SK-N-SH (cell line): ENCODE results near the gene GPR173. TPM values are rescaled to one million over a fixed set of nuclear protein-coding genes. Genes with fewer than 3 reads are reported as not detected.

Source experiments
- CTCF ChIA-PET: fragments of 300-600, 350-600 bp; formaldehyde crosslinking; extraction: SDS; loops from one replicate; lab custom pipeline; 2021; lab: Yijun Ruan, JAX
- POLR2A ChIA-PET: fragments of 350-600 bp; sonication (Branson Sonifier 250); formaldehyde crosslinking; extraction: SDS; loops from one replicate; lab custom pipeline; 2020; ENCODE audit warnings: antibody characterized with exemption, inconsistent platforms; lab: Yijun Ruan, JAX
- DNase-seq: peaks from one replicate; pipeline ENCODE4 v3.0.0; 2012
- H2AFZ ChIP-seq: fragments of 200-600 bp; sonication (generic); 2 replicates; pipeline ENCODE4 v1.8.1; 2016; ENCODE audit warnings: antibody characterized with exemption, mild to moderate bottlenecking, low read depth
- H3F3A ChIP-seq: fragments of 200-600 bp; sonication (generic); replicated peaks from 2 replicates; pipeline ENCODE3; 2016; ENCODE audit warnings: antibody characterized with exemption, mild to moderate bottlenecking; ENCODE audit not compliant: insufficient read depth
- H3K27ac ChIP-seq, 2 experiments: fragments of 200-500 bp in 1 of 2; fragments of 200-600 bp in 1 of 2; sonication (Bioruptor generic) in 1 of 2; sonication (generic), shearing (Covaris generic) in 1 of 2; 2 replicates each; pipeline versions ENCODE4 v1.5.1 to v1.6.1; 2014 to 2016; ENCODE audit warnings: low read depth in 2 of 2, inconsistent platforms in 1 of 2, low read length in 1 of 2, mild to moderate bottlenecking in 1 of 2, mixed read lengths in 1 of 2
- H3K27me3 ChIP-seq: fragments of 200-600 bp; sonication (generic), shearing (Covaris generic); 2 replicates; pipeline ENCODE4 v1.6.1; 2016; ENCODE audit warnings: mixed run types; ENCODE audit not compliant: insufficient read depth
- H3K36me3 ChIP-seq, 2 experiments: fragments of 200-500 bp in 1 of 2; fragments of 200-600 bp in 1 of 2; sonication (Bioruptor generic) in 1 of 2; sonication (generic) in 1 of 2; replicated peaks in 1 of 2; 2 replicates each; pipeline versions ENCODE3 to v1.5.1; 2014 to 2016; ENCODE audit warnings: low read length in 1 of 2, mild to moderate bottlenecking in 1 of 2; ENCODE audit not compliant: insufficient read depth in 2 of 2, control insufficient read depth in 1 of 2
- H3K4me1 ChIP-seq, 2 experiments: fragments of 200-500 bp in 1 of 2; fragments of 200-600 bp in 1 of 2; sonication (Bioruptor generic) in 1 of 2; sonication (generic), shearing (Covaris generic) in 1 of 2; 2 replicates each; pipeline versions ENCODE4 v1.5.1 to v1.6.1; 2014 to 2016; ENCODE audit warnings: low read depth in 1 of 2, low read length in 1 of 2, mixed run types in 1 of 2; ENCODE audit not compliant: insufficient read depth in 2 of 2, control insufficient read depth in 1 of 2
- H3K4me2 ChIP-seq: fragments of 200-600 bp; sonication (generic), shearing (Covaris generic); 2 replicates; pipeline ENCODE4 v1.6.1; 2017; ENCODE audit warnings: mixed run types
- H3K4me3 ChIP-seq, 2 experiments: fragments of 200-500 bp in 1 of 2; fragments of 200-600 bp in 1 of 2; sonication (Bioruptor generic) in 1 of 2; sonication (generic), shearing (Covaris generic) in 1 of 2; 2 replicates each; pipeline versions ENCODE4 v1.5.1 to v1.8.1; 2014 to 2016; ENCODE audit warnings: low read depth in 2 of 2, inconsistent platforms in 1 of 2, low read length in 1 of 2, mild to moderate bottlenecking in 1 of 2, mixed read lengths in 1 of 2, moderate library complexity in 1 of 2
- H3K79me2 ChIP-seq: fragments of 200-600 bp; sonication (generic); 2 replicates; pipeline ENCODE4 v1.8.1; 2017; ENCODE audit warnings: mild to moderate bottlenecking; ENCODE audit not compliant: insufficient read depth
- H3K9ac ChIP-seq: fragments of 200-600 bp; sonication (generic); 2 replicates; pipeline ENCODE4 v1.6.1; 2017; ENCODE audit warnings: mixed run types
- H3K9me2 ChIP-seq: fragments of 200-600 bp; sonication (generic); 2 replicates; pipeline ENCODE4 v1.6.1; 2017; ENCODE audit warnings: mixed run types
- H3K9me3 ChIP-seq: fragments of 200-600 bp; sonication (generic); 2 replicates; pipeline ENCODE4 v1.6.1; 2017; ENCODE audit warnings: mixed run types, mild to moderate bottlenecking, moderate library complexity
- H4K20me1 ChIP-seq: fragments of 200-600 bp; sonication (generic); 2 replicates; pipeline ENCODE4 v1.6.1; 2017; ENCODE audit warnings: mild to moderate bottlenecking, mixed run types; ENCODE audit not compliant: insufficient read depth
- ELF1 ChIP-seq: IDR thresholded peaks from 2 replicates; pipeline ENCODE4 v1.4.0; 2012
- EP300 ChIP-seq, 2 experiments: IDR thresholded peaks; 2 replicates each; pipeline versions ENCODE4 v1.4.0 to v1.6.1; 2012; ENCODE audit warnings: borderline replicate concordance in 1 of 2, low read depth in 1 of 2, low read length in 1 of 2
- EZH2phosphoT487 ChIP-seq: fragments of 200-600 bp; sonication (generic); IDR thresholded peaks from 2 replicates; pipeline ENCODE4 v1.6.1; 2017; ENCODE audit warnings: low read depth, mixed run types, mild to moderate bottlenecking, antibody characterized with exemption, moderate library complexity, borderline replicate concordance
- FOXM1 ChIP-seq: IDR thresholded peaks from 2 replicates; pipeline ENCODE4 v1.4.0; 2012; ENCODE audit warnings: low read depth, mild to moderate bottlenecking
- MEF2A ChIP-seq: IDR thresholded peaks from 2 replicates; pipeline ENCODE4 v1.4.0; 2012; ENCODE audit warnings: low read depth, borderline replicate concordance
- MXI1 ChIP-seq: IDR thresholded peaks from 2 replicates; pipeline ENCODE4 v1.6.1; 2012; ENCODE audit warnings: mild to moderate bottlenecking, low read depth, low read length, improper control_type of control experiment
- NFIC ChIP-seq: IDR thresholded peaks from 2 replicates; pipeline ENCODE4 v1.4.0; 2012; ENCODE audit warnings: borderline replicate concordance
- RAD21 ChIP-seq: IDR thresholded peaks from 2 replicates; pipeline ENCODE4 v1.6.1; 2012; ENCODE audit warnings: mild to moderate bottlenecking, low read length
- TCF12 ChIP-seq: IDR thresholded peaks from 2 replicates; pipeline ENCODE4 v1.4.0; 2012
- TEAD4 ChIP-seq: IDR thresholded peaks from 2 replicates; pipeline ENCODE4 v1.4.0; 2012; ENCODE audit warnings: mild to moderate bottlenecking, borderline replicate concordance; ENCODE audit not compliant: insufficient read depth
- YY1 ChIP-seq: IDR thresholded peaks from 2 replicates; pipeline ENCODE4 v1.4.0; 2012; ENCODE audit warnings: low read depth, mild to moderate bottlenecking
- WGBS: methylation state at CpG from one replicate; pipeline ENCODE4 v1.1.6; 2017; ENCODE audit warnings: low lambda C conversion rate; 5-methylcytosine and 5-hydroxymethylcytosine counted together
- polyA plus RNA-seq, 3 experiments: library from polyadenylated mRNA; depleted of rRNA; stranded (reverse); fragments of >200 nt; gene quantifications; 2 replicates each; pipeline ENCODE4 v1.2.3, GENCODE V29; 2012
- TF ChIP-seq, protein P1 (sequence below): fragments of 150-350 bp; IDR thresholded peaks from 2 replicates; pipeline ENCODE4 v1.6.1; 2017; ENCODE audit warnings: antibody characterized with exemption, low read length, low read depth, borderline replicate concordance
- TF ChIP-seq, protein P2 (sequence below): fragments of 150-350 bp; IDR thresholded peaks from 2 replicates; pipeline ENCODE4 v1.6.1; 2016; ENCODE audit warnings: mild to moderate bottlenecking, low read depth, low read length
- TF ChIP-seq, protein P3 (sequence below): IDR thresholded peaks from 2 replicates; pipeline ENCODE4; 2012
- TF ChIP-seq, protein P4 (sequence below): fragments of 200-600 bp; sonication (generic); IDR thresholded peaks from 2 replicates; pipeline ENCODE4 v1.6.1; 2017; ENCODE audit warnings: antibody characterized with exemption, mild to moderate bottlenecking, moderate library complexity

GPR173 gene
- polyA plus RNA-seq, 1 of the 3 experiments (the other 2 are of a cell fraction), result 5.8 TPM

DNA sequence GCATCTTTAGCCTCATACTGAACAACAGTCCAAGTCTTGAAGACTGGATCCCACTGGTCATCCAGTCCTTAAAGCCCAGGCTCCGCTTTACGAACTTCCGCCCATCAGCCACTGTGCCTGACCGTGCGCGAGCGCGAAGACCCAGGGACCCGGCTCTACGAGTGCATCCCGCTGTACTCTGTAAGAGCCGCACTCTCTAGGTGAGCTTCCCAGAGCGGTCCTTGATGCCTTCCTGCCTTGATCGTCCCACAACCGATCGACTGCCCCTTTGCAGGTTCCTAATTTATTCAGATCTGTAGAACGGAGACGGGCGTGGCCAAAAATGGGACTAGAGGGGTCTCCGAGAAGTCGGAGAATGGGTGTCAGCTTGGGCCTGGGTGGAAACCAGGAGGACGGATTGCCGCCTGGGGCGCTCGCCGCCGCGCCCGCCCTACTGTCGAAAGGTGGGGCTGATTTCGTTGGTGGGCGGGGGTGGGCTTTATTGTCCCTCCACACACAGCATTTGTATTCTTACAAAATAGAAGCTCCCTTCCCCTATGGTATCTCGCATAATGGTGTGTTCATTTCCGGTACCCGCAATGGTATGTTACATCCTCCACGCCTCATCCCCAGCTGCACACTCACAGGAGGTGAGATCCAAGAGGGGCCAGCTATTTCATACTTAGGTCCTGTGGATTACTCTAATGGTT, 48.0 kb upstream of the GPR173 start (continued):
- TF ChIP-seq, protein P1, sequence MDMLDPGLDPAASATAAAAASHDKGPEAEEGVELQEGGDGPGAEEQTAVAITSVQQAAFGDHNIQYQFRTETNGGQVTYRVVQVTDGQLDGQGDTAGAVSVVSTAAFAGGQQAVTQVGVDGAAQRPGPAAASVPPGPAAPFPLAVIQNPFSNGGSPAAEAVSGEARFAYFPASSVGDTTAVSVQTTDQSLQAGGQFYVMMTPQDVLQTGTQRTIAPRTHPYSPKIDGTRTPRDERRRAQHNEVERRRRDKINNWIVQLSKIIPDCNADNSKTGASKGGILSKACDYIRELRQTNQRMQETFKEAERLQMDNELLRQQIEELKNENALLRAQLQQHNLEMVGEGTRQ, result no peak
- no peak for TF ChIP-seq TCF12
- TF ChIP-seq, protein P2, sequence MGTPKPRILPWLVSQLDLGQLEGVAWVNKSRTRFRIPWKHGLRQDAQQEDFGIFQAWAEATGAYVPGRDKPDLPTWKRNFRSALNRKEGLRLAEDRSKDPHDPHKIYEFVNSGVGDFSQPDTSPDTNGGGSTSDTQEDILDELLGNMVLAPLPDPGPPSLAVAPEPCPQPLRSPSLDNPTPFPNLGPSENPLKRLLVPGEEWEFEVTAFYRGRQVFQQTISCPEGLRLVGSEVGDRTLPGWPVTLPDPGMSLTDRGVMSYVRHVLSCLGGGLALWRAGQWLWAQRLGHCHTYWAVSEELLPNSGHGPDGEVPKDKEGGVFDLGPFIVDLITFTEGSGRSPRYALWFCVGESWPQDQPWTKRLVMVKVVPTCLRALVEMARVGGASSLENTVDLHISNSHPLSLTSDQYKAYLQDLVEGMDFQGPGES, result no peak
- TF ChIP-seq, protein P3, sequence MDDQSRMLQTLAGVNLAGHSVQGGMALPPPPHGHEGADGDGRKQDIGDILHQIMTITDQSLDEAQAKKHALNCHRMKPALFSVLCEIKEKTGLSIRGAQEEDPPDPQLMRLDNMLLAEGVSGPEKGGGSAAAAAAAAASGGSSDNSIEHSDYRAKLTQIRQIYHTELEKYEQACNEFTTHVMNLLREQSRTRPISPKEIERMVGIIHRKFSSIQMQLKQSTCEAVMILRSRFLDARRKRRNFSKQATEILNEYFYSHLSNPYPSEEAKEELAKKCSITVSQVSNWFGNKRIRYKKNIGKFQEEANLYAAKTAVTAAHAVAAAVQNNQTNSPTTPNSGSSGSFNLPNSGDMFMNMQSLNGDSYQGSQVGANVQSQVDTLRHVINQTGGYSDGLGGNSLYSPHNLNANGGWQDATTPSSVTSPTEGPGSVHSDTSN, result no peak

DNA sequence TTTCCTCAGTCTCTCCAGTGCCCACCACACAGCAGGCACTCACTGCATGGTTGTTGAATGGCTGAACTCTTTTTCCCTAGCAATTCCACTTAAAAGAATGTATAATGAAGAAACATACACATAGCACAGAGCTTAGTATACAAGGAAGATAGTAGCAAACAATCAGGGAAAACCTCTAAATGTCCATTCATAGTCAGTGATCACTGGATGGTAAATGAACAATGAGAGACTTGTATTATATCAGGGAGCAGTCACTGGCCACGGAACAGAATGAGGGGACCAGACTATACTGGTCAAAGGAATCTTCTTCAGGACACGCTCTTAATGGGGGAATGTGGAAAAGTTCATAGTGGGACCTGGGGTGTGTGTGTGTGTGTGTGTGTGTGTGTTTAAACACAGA, 46.6 kb upstream of the GPR173 start:
- peaks cover 32% of the 10 kb centered on the region for H3K27me3 ChIP-seq
- 22% methylated on average over 2 of the region's 2 CpGs for WGBS
- POLR2A ChIA-PET, result no interaction called here

More for the DNA sequence above, 46.6 kb upstream of the GPR173 start:
- Histone ChIP-seq H3K79me2 (no peaks in the 10 kb centered on the region), H4K20me1 (no peaks in the 10 kb centered on the region), H3F3A (no peaks in the 10 kb centered on the region), H3K4me2 (no peak overlapping the region), H3K4me3 (no peak overlapping the region), H3K4me1 (no peaks in the 10 kb centered on the region), H3K9me2 (no peaks in the 10 kb centered on the region), H2AFZ (no peak overlapping the region), H3K27ac (no peak overlapping the region)
- CTCF ChIA-PET, result no interaction called here
- TF ChIP-seq RAD21 (no peak), TEAD4 (no peak), MXI1 (no peak), EP300 (IDR thresholded peaks at IDR 0.05; ENCODE audit: borderline replicate concordance in 1 of 2, low read depth in 1 of 2, low read length in 1 of 2) (no peak), ELF1 (no peak), MEF2A (no peak), FOXM1 (no peak), YY1 (no peak), NFIC (no peak), EZH2phosphoT487 (no peak)
- TF ChIP-seq, protein P4, sequence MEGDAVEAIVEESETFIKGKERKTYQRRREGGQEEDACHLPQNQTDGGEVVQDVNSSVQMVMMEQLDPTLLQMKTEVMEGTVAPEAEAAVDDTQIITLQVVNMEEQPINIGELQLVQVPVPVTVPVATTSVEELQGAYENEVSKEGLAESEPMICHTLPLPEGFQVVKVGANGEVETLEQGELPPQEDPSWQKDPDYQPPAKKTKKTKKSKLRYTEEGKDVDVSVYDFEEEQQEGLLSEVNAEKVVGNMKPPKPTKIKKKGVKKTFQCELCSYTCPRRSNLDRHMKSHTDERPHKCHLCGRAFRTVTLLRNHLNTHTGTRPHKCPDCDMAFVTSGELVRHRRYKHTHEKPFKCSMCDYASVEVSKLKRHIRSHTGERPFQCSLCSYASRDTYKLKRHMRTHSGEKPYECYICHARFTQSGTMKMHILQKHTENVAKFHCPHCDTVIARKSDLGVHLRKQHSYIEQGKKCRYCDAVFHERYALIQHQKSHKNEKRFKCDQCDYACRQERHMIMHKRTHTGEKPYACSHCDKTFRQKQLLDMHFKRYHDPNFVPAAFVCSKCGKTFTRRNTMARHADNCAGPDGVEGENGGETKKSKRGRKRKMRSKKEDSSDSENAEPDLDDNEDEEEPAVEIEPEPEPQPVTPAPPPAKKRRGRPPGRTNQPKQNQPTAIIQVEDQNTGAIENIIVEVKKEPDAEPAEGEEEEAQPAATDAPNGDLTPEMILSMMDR, result no peak
- TF ChIP-seq, protein P2, result no peak
- TF ChIP-seq, all 33 proteins: peak for 0
- no peak for DNase-seq
- H3K9ac ChIP-seq, result no peak overlapping the region
- H3K9me3 ChIP-seq, result no peaks in the 10 kb centered on the region
- no peaks in the 10 kb centered on the region for H3K36me3 ChIP-seq
